Jurkat, Clone E6-1 (cell line): ENCODE results near the gene TUT4.
"Not testable (repeated sequence)": the region's sequence is repeated elsewhere in the genome, so short reads cannot be mapped to it uniquely, and the experiment has no call there.

Source experiments
- DNase-seq: peaks from one replicate; pipeline ENCODE4 v3.0.0-alpha.2; 2011; ENCODE audit warnings: low read depth, low spot score
- H3K4me3 ChIP-seq: 2 replicates; pipeline ENCODE4 v1.5.1; 2011; ENCODE audit warnings: mild to moderate bottlenecking, low read length, control low read depth, moderate library complexity

Gene TUT4

GRCh38 chr1:52579415-52579814 lies 26.5 kb upstream of the TUT4 start:
- H3K4me3 ChIP-seq = no peak overlapping the region
- DNase-seq = no peak

GRCh38 chr1:52578066-52578465 lies 25.2 kb upstream of the TUT4 start:
- DNase-seq, H3K4me3 ChIP-seq: not testable (repeated sequence)

GRCh38 chr1:52576074-52576473 lies 23.2 kb upstream of the TUT4 start:
- H3K4me3 ChIP-seq = no peak overlapping the region
- DNase-seq = no peak

GRCh38 chr1:52574594-52574993 lies 21.7 kb upstream of the TUT4 start:
- H3K4me3 ChIP-seq = no peak overlapping the region
- no peak for DNase-seq

- DNase-seq = no peak
- H3K4me3 ChIP-seq = no peak overlapping the region
These were observed 19.5 kb upstream of the TUT4 start for GRCh38 chr1:52572387-52572786.

GRCh38 chr1:52571783-52572182 lies 18.9 kb upstream of the TUT4 start:
- H3K4me3 ChIP-seq = no peak overlapping the region
- peak; percentile 51 for DNase-seq

GRCh38 chr1:52569449-52570210 lies 16.7 kb upstream of the TUT4 start:
- DNase-seq = no peak
- H3K4me3 ChIP-seq = no peak overlapping the region

- no peak overlapping the region for H3K4me3 ChIP-seq
- DNase-seq = no peak
These were observed 15.1 kb upstream of the TUT4 start for GRCh38 chr1:52567943-52568342.

- no peak overlapping the region for H3K4me3 ChIP-seq
- DNase-seq = no peak
These were observed 9.9 kb upstream of the TUT4 start for GRCh38 chr1:52562766-52563165.

- H3K4me3 ChIP-seq = no peak overlapping the region
These were observed 7.0 kb upstream of the TUT4 start for GRCh38 chr1:52559875-52560274.

GRCh38 chr1:52558941-52559340 lies 6.0 kb upstream of the TUT4 start:
- no peak for DNase-seq
- H3K4me3 ChIP-seq = no peak overlapping the region

More at GRCh38 chr1:52559875-52560274, 7.0 kb upstream of the TUT4 start:
- DNase-seq = no peak

- no peak overlapping the region for H3K4me3 ChIP-seq
- DNase-seq = no peak
These were observed 3.9 kb upstream of the TUT4 start for GRCh38 chr1:52556641-52557360.

GRCh38 chr1:52554756-52555155 lies 1.9 kb upstream of the TUT4 start:
- no peak overlapping the region for H3K4me3 ChIP-seq
- DNase-seq = no peak

GRCh38 chr1:52554267-52554640 lies 1.4 kb upstream of the TUT4 start:
- peak overlapping the region; percentile 72 for H3K4me3 ChIP-seq
- no peak for DNase-seq

- peak; percentile 71 for DNase-seq
- peak overlapping the region; percentile 72 for H3K4me3 ChIP-seq
These were observed 722 bp upstream of the TUT4 start for GRCh38 chr1:52553362-52554266.

GRCh38 chr1:52552236-52552504 lies 722 bp downstream of the TUT4 start:
- peak; percentile 52 for DNase-seq

GRCh38 chr1:52551507-52552235 lies 1.2 kb downstream of the TUT4 start:
- H3K4me3 ChIP-seq = peak overlapping the region; percentile 72
- no peak for DNase-seq

More at GRCh38 chr1:52552236-52552504, 722 bp downstream of the TUT4 start:
- H3K4me3 ChIP-seq = peak overlapping the region; percentile 72

- no peak for DNase-seq
These were observed 2.4 kb downstream of the TUT4 start for GRCh38 chr1:52550447-52550846.

GRCh38 chr1:52549267-52549666 lies 3.6 kb downstream of the TUT4 start:
- DNase-seq = no peak
- H3K4me3 ChIP-seq = no peak overlapping the region

More at GRCh38 chr1:52550447-52550846, 2.4 kb downstream of the TUT4 start:
- H3K4me3 ChIP-seq = no peak overlapping the region
